Activated naive CD8-positive, alpha-beta T cell treated with anti-CD3 and anti-CD28 coated beads for 36 hours (primary cell): ENCODE measurements around the gene DPEP2. TPM values are rescaled to one million over a fixed set of nuclear protein-coding genes. Genes with fewer than 3 reads are reported as not detected.
"Not testable (repeated sequence)": the region's sequence is repeated elsewhere in the genome, so short reads cannot be mapped to it uniquely, and the experiment has no call there.

Source experiments
- DNase-seq: peaks from one replicate; pipeline ENCODE4 v3.0.0; 2021
- H3K27ac Mint-ChIP-seq: one replicate; pipeline ENCODE4 v1.8.0; 2022; ENCODE audit warnings: mild to moderate bottlenecking, moderate library complexity, mixed read lengths
- H3K27me3 Mint-ChIP-seq: one replicate; pipeline ENCODE4 v1.8.0; 2022; ENCODE audit warnings: mild to moderate bottlenecking, mixed read lengths
- H3K36me3 Mint-ChIP-seq: one replicate; pipeline ENCODE4 v1.8.0; 2021; ENCODE audit warnings: mild to moderate bottlenecking, mixed read lengths
- H3K4me1 Mint-ChIP-seq: one replicate; pipeline ENCODE4 v1.8.0; 2021; ENCODE audit warnings: mixed read lengths
- H3K4me3 Mint-ChIP-seq: one replicate; pipeline ENCODE4 v1.8.0; 2022; ENCODE audit warnings: mild to moderate bottlenecking, moderate library complexity, mixed read lengths
- H3K9me3 Mint-ChIP-seq: one replicate; pipeline ENCODE4 v1.8.0; 2022; ENCODE audit warnings: mixed read lengths
- total RNA-seq, 2 experiments: library from RNA; stranded (reverse); gene quantifications; one replicate each; pipeline ENCODE4 v1.2.3, GENCODE V29; 2021

The DPEP2 gene
- total RNA-seq, 2 experiments from 2014 or later, result 1.8 to 2.7 TPM

DNA sequence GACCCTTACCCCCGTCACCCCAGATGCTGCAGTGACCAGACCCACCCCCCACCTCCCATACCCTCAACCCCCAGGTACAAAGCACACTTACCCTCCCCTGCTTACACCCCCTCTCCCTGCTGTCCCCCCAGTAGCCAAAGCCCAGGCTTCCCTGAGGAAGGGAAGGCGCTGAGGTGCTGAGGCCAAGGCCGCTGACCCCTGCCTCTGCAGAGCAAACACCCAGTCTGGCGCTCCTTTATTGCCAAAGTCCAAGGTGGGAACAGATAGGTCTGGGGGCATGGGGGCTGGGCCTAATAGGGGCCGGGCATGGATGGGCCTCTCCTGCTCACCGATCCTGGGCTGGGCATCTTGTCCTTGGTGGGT lies 56.0 kb downstream of the DPEP2 start:
- no peak overlapping the region for H3K4me3 Mint-ChIP-seq
- H3K4me1 Mint-ChIP-seq, result peaks cover 26% of the 10 kb centered on the region
- H3K27me3 Mint-ChIP-seq, result no peaks in the 10 kb centered on the region
- no peak for DNase-seq
- peaks cover 18% of the 10 kb centered on the region for H3K36me3 Mint-ChIP-seq
- no peak overlapping the region for H3K27ac Mint-ChIP-seq
- no peaks in the 10 kb centered on the region for H3K9me3 Mint-ChIP-seq

DNA sequence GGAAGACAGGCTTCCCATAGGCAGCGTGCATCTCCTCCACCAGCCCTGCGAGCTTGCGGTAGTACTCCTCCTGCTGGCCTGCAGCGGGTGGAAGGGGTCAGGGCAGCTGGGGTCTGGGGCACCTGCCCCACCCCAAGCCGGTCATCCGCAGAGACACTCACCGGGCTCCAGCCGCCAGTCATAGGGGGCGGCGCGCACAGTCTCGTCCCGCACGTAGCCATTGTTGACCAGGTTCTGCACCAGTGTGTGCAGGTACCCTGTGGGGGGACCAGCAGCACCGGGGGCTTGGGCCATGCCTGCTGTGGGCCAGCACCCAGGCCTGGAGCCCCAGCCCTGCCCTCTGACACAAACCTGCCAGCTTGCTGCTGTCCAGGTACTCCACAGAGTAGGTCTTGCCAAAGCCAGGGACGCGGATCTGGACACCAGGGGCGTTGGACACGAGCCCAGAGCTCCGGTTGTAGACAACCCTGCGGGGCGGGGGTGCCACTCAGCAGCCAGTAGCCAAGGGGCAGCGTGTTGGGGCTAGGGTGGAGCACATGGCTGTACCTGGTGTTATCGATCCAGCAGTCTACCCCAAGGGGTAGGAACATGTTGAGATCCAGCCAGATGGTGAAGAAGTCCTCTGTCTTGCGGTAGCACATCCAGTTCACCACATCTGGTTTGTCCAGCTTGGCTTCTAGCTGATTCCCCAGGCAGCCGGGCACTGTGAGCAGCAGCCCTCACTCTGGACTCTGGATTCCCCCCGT lies 56.6 kb downstream of the DPEP2 start:
- Mint-ChIP-seq H3K4me1 (peaks cover 26% of the 10 kb centered on the region), H3K9me3 (no peaks in the 10 kb centered on the region), H3K27ac (no peak overlapping the region), H3K4me3 (no peak overlapping the region), H3K36me3 (peaks cover 18% of the 10 kb centered on the region), H3K27me3 (no peaks in the 10 kb centered on the region)
- no peak for DNase-seq

DNA sequence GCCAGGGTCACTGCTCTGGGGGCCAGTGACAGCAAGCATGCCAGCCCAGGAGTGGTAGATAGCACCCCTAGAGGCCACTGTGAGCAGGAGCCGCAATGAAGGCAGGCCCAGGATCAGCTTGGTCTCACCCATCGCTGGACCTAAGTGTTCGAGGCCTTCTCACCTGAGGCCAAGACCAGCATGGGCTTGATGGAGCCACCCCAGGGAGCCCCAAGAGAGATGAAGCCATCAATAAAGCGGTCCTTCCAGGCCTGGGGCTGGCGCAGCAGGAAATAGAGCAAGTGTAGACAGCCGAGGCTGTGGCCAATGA lies 57.1 kb downstream of the DPEP2 start:
- no peaks in the 10 kb centered on the region for H3K27me3 Mint-ChIP-seq
- DNase-seq, result peak; percentile 31

DNA sequence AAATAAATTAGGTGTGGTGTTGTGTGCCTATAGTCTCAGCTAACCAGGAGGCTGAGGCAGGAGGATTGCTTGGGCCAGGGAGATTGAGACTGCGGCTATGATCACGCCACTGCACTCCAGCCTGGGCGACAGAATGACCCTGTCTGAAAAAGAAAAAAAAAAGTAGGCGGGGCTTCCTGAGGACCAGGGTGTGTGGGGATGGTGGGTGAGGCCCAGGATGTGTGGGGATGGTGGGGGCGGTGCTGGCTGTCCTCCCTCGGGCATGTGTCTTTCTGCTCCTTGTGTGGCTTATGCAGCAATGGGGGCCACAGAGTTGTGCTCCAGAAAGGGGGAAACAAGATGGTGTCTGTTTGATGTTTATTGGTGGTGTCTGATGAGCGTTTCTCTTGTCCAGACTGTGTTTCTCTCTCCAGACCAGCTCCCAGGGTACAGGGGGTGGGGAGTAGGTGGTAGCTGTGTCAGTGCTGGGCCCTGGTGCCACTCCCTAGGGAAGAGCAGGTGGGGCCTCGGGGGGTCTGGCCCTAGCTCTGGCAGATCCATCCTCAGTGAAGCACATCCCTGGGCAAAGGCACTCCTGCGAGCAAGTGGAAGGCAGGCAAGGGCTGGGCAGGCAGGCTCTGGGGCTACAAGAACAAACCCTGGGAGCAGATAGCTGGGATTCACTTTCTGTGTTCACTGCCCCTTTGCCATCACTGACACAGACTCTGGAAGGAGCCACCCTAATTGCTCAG lies 57.6 kb downstream of the DPEP2 start:
- Mint-ChIP-seq H3K27ac (peak overlapping the region; percentile 70), H3K4me1 (peaks cover 33% of the 10 kb centered on the region), H3K36me3 (peaks cover 26% of the 10 kb centered on the region), H3K27me3 (no peaks in the 10 kb centered on the region), H3K4me3 (no peak overlapping the region), H3K9me3 (no peaks in the 10 kb centered on the region)
- DNase-seq, result no peak

More for the DNA sequence above, 57.1 kb downstream of the DPEP2 start:
- Mint-ChIP-seq H3K27ac (no peak overlapping the region), H3K4me3 (no peak overlapping the region), H3K9me3 (no peaks in the 10 kb centered on the region), H3K36me3 (peaks cover 22% of the 10 kb centered on the region), H3K4me1 (peaks cover 29% of the 10 kb centered on the region)

DNA sequence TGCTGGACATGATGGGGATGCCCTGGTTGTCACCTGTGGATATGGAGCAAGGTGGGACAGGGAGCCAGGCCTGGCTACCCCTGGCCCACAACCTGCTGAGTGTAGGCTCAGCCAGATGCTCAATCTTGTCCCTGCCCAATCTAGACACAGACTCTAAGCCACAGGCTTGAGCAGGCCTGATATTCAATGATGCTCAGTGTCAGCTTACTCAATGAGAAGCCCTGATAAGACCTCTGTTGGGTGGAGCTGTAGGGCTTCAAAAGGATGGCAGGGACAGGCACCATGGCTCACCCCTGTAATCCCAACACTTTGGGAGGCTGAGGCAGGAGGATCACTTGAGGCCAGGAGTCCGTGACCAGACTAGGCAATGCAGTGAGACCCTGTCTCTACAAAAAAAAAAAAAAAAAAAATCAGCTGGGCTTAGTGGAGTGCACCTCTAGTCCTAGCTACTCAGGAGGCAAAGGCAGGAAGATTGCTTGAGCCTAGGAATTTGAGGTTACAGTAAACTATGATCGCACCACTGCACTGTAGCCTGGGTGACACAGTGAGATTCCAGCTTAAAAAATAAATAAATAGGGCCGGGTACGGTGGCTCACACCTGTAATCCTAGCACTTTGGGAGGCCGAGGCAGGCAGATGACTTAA lies 58.7 kb downstream of the DPEP2 start:
- peaks cover 35% of the 10 kb centered on the region for H3K36me3 Mint-ChIP-seq
- no peak for DNase-seq
- H3K4me1 Mint-ChIP-seq, result peaks cover 33% of the 10 kb centered on the region
- no peaks in the 10 kb centered on the region for H3K9me3 Mint-ChIP-seq
- H3K27ac Mint-ChIP-seq, result peak overlapping the region; percentile 85
- no peak overlapping the region for H3K4me3 Mint-ChIP-seq
- peaks cover 3% of the 10 kb centered on the region for H3K27me3 Mint-ChIP-seq

DNA sequence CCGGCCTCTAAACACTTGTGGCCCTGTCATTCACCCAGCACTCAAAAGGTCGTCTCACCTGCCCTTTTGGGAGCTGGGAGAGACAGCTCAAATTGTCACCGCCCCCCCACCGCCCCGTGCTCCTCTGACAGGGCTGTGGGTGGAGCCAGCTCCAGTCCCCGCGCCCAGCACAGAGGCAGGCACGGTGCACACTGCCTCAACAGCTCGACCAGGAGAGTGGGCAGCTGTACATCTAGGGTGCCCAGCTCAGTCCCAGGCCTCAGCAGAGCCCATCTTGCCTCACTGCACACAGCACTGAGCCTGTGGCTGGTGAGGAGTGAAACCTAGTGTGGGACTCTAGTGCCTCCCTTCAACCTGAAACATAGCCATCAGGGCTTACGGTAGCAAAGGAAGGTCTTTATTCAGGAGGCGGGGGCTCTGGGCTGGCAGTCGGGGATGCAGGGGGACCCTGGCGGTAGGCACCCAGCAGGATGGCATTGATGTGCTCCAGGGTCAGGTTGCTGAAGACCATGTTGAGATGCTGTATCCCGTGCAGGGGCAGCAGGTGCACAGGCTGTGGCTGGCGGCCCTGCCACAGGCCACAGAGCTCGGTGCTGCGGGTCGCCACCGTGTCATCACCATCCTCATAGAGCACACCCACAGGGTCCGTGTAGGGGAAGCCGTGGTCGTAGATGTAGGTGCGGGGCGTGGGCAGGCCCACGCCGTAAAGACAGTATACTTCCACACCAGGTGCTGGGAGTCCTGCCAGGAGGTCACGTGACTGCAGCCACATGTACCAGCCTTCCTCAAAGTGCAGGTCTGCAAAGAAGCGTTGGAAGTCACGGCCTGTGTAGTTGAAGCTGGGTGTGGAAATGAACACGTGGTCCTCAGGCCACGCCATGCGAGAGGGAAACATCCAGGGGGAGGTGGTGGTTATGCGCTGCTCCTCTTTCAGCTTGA lies 59.5 kb downstream of the DPEP2 start:
- peaks cover 3% of the 10 kb centered on the region for H3K27me3 Mint-ChIP-seq
- peaks cover 43% of the 10 kb centered on the region for H3K36me3 Mint-ChIP-seq
- peak overlapping the region; percentile 85 for H3K27ac Mint-ChIP-seq
- no peaks in the 10 kb centered on the region for H3K9me3 Mint-ChIP-seq
- H3K4me1 Mint-ChIP-seq, result peaks cover 40% of the 10 kb centered on the region
- peak overlapping the region; percentile 55 for H3K4me3 Mint-ChIP-seq
- peak; percentile 69 for DNase-seq

DNA sequence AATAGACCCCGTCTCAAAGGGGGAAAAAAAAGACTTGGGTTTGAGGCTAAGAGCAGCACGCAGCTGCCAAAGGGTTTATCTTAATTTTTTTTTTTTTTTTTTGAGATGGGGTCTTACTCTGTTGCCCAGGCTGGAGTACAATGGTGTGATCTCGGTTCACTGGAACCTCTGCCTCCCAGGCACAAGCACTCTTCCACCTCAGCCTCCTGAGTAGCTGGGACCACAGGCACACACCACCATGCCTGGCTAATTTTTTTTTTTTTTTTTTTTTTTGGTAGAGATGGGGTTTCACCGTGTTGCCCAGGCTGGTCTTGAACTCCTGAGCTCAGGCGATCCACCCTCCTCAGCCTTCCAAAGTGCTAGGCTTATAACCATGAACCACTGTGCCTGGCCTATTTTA lies 61.6 kb downstream of the DPEP2 start:
- Mint-ChIP-seq H3K27ac (peak overlapping the region; percentile 100), H3K4me1 (peaks cover 47% of the 10 kb centered on the region), H3K36me3 (peaks cover 58% of the 10 kb centered on the region), H3K4me3 (peak overlapping the region; percentile 100)
- not testable (repeated sequence) for DNase-seq, H3K9me3 Mint-ChIP-seq, H3K27me3 Mint-ChIP-seq

Other genes with a start within 250 kb of the DPEP2 start
- 10 to 100 TPM; 16.1 to 16.2 TPM for gene RANBP10, start 192.9 kb downstream of the DPEP2 start, total RNA-seq
- under 1 TPM; 0.70 to 0.72 TPM for gene TSNAXIP1, start 192.6 kb downstream of the DPEP2 start, total RNA-seq
- 10 to 100 TPM; 45.9 to 47.5 TPM for gene THAP11, start 157.2 kb downstream of the DPEP2 start, total RNA-seq
- gene NUTF2, start 152.6 kb downstream of the DPEP2 start, total RNA-seq, result 100 to 1,000 TPM; 174 to 181 TPM
- 10 to 100 TPM; 42.2 to 42.4 TPM for gene CENPT, start 151.8 kb downstream of the DPEP2 start, total RNA-seq
- gene EDC4, start 126.4 kb downstream of the DPEP2 start, total RNA-seq, result 100 to 1,000 TPM in 1 of 2 experiments, 10 to 100 TPM in 1; 99.6 to 102 TPM
- not detected for gene NRN1L, start 114.6 kb downstream of the DPEP2 start, total RNA-seq
- gene PSKH1, start 106.2 kb downstream of the DPEP2 start, total RNA-seq, result 10 to 100 TPM in 1 of 2 experiments, 1 to 10 TPM in 1; 9.9 to 10.6 TPM
- gene CTRL, start 67.6 kb downstream of the DPEP2 start, total RNA-seq, result 1 to 10 TPM; 6.2 to 6.8 TPM
- 100 to 1,000 TPM; 220 to 235 TPM for gene PSMB10, start 62.6 kb downstream of the DPEP2 start, total RNA-seq
- gene LCAT, start 55.4 kb downstream of the DPEP2 start, total RNA-seq, result 10 to 100 TPM; 11.3 to 11.4 TPM
- 10 to 100 TPM; 27.4 to 29.5 TPM for gene SLC12A4, start 30.8 kb downstream of the DPEP2 start, total RNA-seq
- under 1 TPM; 0.29 to 0.42 TPM for gene DPEP3, start 19.0 kb downstream of the DPEP2 start, total RNA-seq
- not detected for gene DPEP2NB, start 16.4 kb upstream of the DPEP2 start, total RNA-seq
- gene DDX28, start 23.7 kb upstream of the DPEP2 start, total RNA-seq, result 10 to 100 TPM; 32.0 to 32.3 TPM
- 10 to 100 TPM; 34.6 to 39.1 TPM for gene DUS2, start 23.8 kb upstream of the DPEP2 start, total RNA-seq
- gene NFATC3, start 85.9 kb upstream of the DPEP2 start, total RNA-seq, result 10 to 100 TPM; 76.3 to 79.2 TPM
- 1 to 10 TPM in 1 of 2 experiments, under 1 TPM in 1; 0.92 to 1.2 TPM for gene ESRP2, start 236.6 kb upstream of the DPEP2 start, total RNA-seq
- 1 to 10 TPM; 7.9 to 8.0 TPM for gene PLA2G15, start 245.9 kb upstream of the DPEP2 start, total RNA-seq